B cell (primary cell): ENCODE measurements around the gene SPDYC. TPM values are rescaled to one million over a fixed set of nuclear protein-coding genes. Genes with fewer than 3 reads are reported as not detected.

Source experiments
- ATAC-seq: fragments of 200-7000 bp; cut with Tn5 transposase; one replicate; pipeline ENCODE4 v1.10.0; 2021; ENCODE audit warnings: low read depth, mild to moderate bottlenecking, moderate number of reproducible peaks, moderate library complexity
- CTCF ChIA-PET: fragments of 350-600 bp; sonication (Branson Sonifier 250); formaldehyde crosslinking; loops from one replicate; lab custom pipeline; 2021; ENCODE audit warnings: antibody characterized with exemption, inconsistent platforms; lab: Charles Lee
- POLR2A ChIA-PET: fragments of 350-600 bp; sonication (Branson Sonifier 250); formaldehyde crosslinking; loops from one replicate; lab custom pipeline; 2021; ENCODE audit warnings: antibody characterized with exemption; lab: Charles Lee
- DNase-seq: peaks from one replicate; pipeline ENCODE4 v3.0.0; 2013
- H2AFZ ChIP-seq: 2 replicates; pipeline ENCODE4 v1.6.1; 2012; ENCODE audit warnings: mild to moderate bottlenecking, low read depth, low read length; ENCODE audit not compliant: insufficient read depth, poor library complexity, severe bottlenecking
- H3K27ac ChIP-seq, 2 donors: 1 replicate in 1 of 2; 2 replicates in 1 of 2; pipeline ENCODE4 v1.5.1; 2012 to 2013; ENCODE audit warnings: low read length in 2 of 2, mild to moderate bottlenecking in 2 of 2, moderate library complexity in 1 of 2
- H3K27me3 ChIP-seq, 4 experiments: fragments of 200-600 bp in 1 of 4; sonication (generic) in 1 of 4; replicated peaks in 1 of 4; 1 replicate in 2 of 4; 2 replicates in 2 of 4; pipeline versions ENCODE4 v1.6.1 to v1.7.0; 2013 to 2016; ENCODE audit warnings: low read length in 3 of 4, mild to moderate bottlenecking in 2 of 4, mixed read lengths in 1 of 4, moderate library complexity in 1 of 4; ENCODE audit not compliant: insufficient read depth in 4 of 4, control insufficient read depth in 3 of 4; ENCODE audit errors: control extremely low read depth in 1 of 4
- H3K36me3 ChIP-seq, 2 experiments: replicated peaks in 1 of 2; 1 replicate in 1 of 2; 2 replicates in 1 of 2; pipeline versions ENCODE4 v1.6.1 to v1.7.1; 2013; ENCODE audit warnings: low read length in 1 of 2; ENCODE audit not compliant: insufficient read depth in 2 of 2, control insufficient read depth in 1 of 2; ENCODE audit errors: control extremely low read depth in 1 of 2, extremely low read depth in 1 of 2
- H3K4me1 ChIP-seq, 2 donors: fragments of 200-600 bp in 1 of 2; sonication (generic) in 1 of 2; 1 replicate in 1 of 2; 2 replicates in 1 of 2; pipeline versions ENCODE4 v1.5.1 to v1.6.1; 2013 to 2017; ENCODE audit warnings: low read length in 2 of 2; ENCODE audit not compliant: control insufficient read depth in 2 of 2, insufficient read depth in 2 of 2
- H3K4me2 ChIP-seq: replicated peaks from 2 replicates; pipeline ENCODE3; 2012; ENCODE audit warnings: mild to moderate bottlenecking, low read depth, low read length; ENCODE audit not compliant: poor library complexity, severe bottlenecking
- H3K4me3 ChIP-seq, 5 experiments: fragments of 200-600 bp in 1 of 5; sonication (generic) in 1 of 5; 1 replicate in 3 of 5; 2 replicates in 2 of 5; pipeline versions ENCODE4 v1.5.1 to v1.7.0; 2011 to 2016; ENCODE audit warnings: low read length in 4 of 5, mild to moderate bottlenecking in 4 of 5, low read depth in 2 of 5, control low read depth in 1 of 5, moderate library complexity in 1 of 5; ENCODE audit not compliant: insufficient read depth in 1 of 5; ENCODE audit errors: control extremely low read depth in 1 of 5, extremely low read depth in 1 of 5
- H3K79me2 ChIP-seq: fragments of 200-600 bp; sonication (generic); one replicate; pipeline ENCODE4 v1.6.0; 2016; ENCODE audit warnings: low read length; ENCODE audit not compliant: control insufficient read depth, insufficient read depth
- H3K9ac ChIP-seq: fragments of 200-600 bp; sonication (generic); 2 replicates; pipeline ENCODE4 v1.6.1; 2017; ENCODE audit warnings: mild to moderate bottlenecking, low read length, moderate library complexity
- H3K9me3 ChIP-seq, 3 donors: one replicate each; pipeline versions ENCODE4 v1.6.1 to v1.7.1; 2013; ENCODE audit warnings: low read length in 2 of 3; ENCODE audit not compliant: control insufficient read depth in 2 of 3, insufficient read depth in 1 of 3; ENCODE audit errors: control extremely low read depth in 1 of 3
- H4K20me1 ChIP-seq: 2 replicates; pipeline ENCODE4 v1.6.0; 2012; ENCODE audit warnings: mild to moderate bottlenecking, low read length; ENCODE audit not compliant: insufficient read depth, control insufficient read depth, poor library complexity, severe bottlenecking
- H3K27ac Mint-ChIP-seq: one replicate; pipeline ENCODE4 v1.8.0; 2021; ENCODE audit warnings: mixed read lengths
- H3K27me3 Mint-ChIP-seq: one replicate; pipeline ENCODE4 v1.8.0; 2021; ENCODE audit warnings: mixed read lengths
- H3K4me1 Mint-ChIP-seq: one replicate; pipeline ENCODE4 v1.8.0; 2021; ENCODE audit warnings: mixed read lengths
- H3K4me3 Mint-ChIP-seq: one replicate; pipeline ENCODE4 v1.8.0; 2021; ENCODE audit warnings: mixed read lengths
- H3K9me3 Mint-ChIP-seq: one replicate; pipeline ENCODE4 v1.8.0; 2022; ENCODE audit warnings: mixed read lengths; ENCODE audit not compliant: insufficient read depth
- EZH2 ChIP-seq: IDR thresholded peaks from 2 replicates; pipeline ENCODE4 v1.6.1; 2012; ENCODE audit warnings: borderline replicate concordance, low read depth, mild to moderate bottlenecking, moderate library complexity, low read length; ENCODE audit not compliant: insufficient read depth, poor library complexity, severe bottlenecking
- WGBS: methylation state at CpG from one replicate; pipeline ENCODE4 v1.1.5; 2013; ENCODE audit warnings: missing lambda C conversion rate; ENCODE audit not compliant: insufficient coverage; 5-methylcytosine and 5-hydroxymethylcytosine counted together
- intact Hi-C: fragments of 100-400 bp; cut with micrococcal nuclease; formaldehyde crosslinking; loops from one replicate; pipeline ENCODE4 v1.10.0; 2022
- polyA plus RNA-seq: library from polyadenylated mRNA; depleted of rRNA; stranded (reverse); fragments of >200 nt; gene quantifications from 2 replicates; pipeline ENCODE4 v1.2.3, GENCODE V29; 2012
- total RNA-seq, 2 donors: library from RNA; stranded (reverse); fragments of 120-200 nt in 1 of 2; gene quantifications; 1 replicate in 1 of 2; 2 replicates in 1 of 2; pipeline versions ENCODE4 v1.2.3 to v1.2.4, GENCODE V29; 2013 to 2022
- TF ChIP-seq, protein P1 (sequence below): fragments of 200-600 bp; IDR thresholded peaks from one replicate; pipeline ENCODE4 v1.8.0; 2022; ENCODE audit warnings: antibody characterized with exemption, mild to moderate bottlenecking

SPDYC gene
- total and polyA plus RNA-seq, 2 donors (not counting 1 experiment from before 2014, with no cell fraction given), result not detected

DNA sequence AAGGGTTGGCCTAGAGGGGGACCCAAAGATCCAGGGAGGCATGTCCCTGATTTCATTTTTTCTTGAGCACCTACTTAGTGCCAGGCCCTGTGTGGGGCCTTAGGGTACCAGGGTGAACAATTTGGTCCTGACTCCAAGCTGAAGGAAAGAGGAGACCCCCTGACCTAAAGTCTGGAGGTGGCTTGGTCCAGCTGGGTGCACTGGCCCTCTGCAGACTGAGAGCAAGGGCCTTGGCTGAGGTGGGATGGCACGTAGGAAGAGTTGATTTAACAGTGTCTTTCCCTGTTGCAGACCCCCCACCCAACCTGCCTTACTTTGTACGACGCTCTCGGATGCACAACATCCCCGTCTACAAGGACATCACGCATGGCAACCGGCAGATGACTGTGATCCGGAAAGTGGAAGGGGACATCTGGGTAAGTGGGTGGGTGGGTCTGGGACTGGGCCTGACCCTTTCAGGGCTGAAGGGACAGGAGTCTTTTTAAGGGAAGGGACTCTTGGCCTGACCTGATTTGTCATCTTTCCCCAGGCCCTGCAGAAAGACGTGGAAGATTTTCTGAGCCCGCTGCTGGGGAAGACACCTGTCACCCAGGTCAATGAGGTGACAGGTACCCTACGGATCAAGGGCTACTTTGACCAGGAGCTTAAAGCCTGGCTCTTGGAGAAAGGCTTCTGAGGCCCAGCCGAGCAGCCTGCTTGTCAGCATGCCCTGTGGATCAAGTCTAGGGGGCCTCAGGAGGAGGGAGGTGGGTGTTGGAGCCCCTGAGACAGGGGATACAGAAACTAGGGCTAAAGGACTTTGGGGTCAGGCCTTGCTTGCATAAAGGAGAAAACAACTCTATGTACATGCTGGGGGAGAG, 44.6 kb upstream of the SPDYC start:
- Histone ChIP-seq H2AFZ (no peak overlapping the region), H3K79me2 (peaks cover 79% of the 10 kb centered on the region), H3K9ac (no peak overlapping the region), H3K4me2 (no peak overlapping the region), H3K4me1 (peaks cover 31 to 50% of the 10 kb centered on the region in 2 donors), H3K27ac (no peak overlapping the region), H3K9me3 (no peaks in the 10 kb centered on the region), H4K20me1 (peaks cover 57% of the 10 kb centered on the region), H3K36me3 (peaks cover 2 to 73% of the 10 kb centered on the region in 2 experiments), H3K27me3 (no peaks in the 10 kb centered on the region), H3K4me3 (no peak overlapping the region)
- Mint-ChIP-seq H3K27ac (peak overlapping the region; percentile 50), H3K27me3 (no peaks in the 10 kb centered on the region), H3K4me3 (no peak overlapping the region), H3K9me3 (no peaks in the 10 kb centered on the region), H3K4me1 (peaks cover 43% of the 10 kb centered on the region)
- POLR2A ChIA-PET, result no interaction called here
- no peak for ATAC-seq
- DNase-seq, result no peak
- CTCF ChIA-PET, result interaction anchor here (4.4 kb wide), 1 partner anchor 13 kb away, joined by 20 read pairs; the partner anchor contains the start of gene TM7SF2
- TF ChIP-seq, protein P1, sequence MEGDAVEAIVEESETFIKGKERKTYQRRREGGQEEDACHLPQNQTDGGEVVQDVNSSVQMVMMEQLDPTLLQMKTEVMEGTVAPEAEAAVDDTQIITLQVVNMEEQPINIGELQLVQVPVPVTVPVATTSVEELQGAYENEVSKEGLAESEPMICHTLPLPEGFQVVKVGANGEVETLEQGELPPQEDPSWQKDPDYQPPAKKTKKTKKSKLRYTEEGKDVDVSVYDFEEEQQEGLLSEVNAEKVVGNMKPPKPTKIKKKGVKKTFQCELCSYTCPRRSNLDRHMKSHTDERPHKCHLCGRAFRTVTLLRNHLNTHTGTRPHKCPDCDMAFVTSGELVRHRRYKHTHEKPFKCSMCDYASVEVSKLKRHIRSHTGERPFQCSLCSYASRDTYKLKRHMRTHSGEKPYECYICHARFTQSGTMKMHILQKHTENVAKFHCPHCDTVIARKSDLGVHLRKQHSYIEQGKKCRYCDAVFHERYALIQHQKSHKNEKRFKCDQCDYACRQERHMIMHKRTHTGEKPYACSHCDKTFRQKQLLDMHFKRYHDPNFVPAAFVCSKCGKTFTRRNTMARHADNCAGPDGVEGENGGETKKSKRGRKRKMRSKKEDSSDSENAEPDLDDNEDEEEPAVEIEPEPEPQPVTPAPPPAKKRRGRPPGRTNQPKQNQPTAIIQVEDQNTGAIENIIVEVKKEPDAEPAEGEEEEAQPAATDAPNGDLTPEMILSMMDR, result no peak
- no peak for TF ChIP-seq EZH2
- intact Hi-C loops, result no loop called here
- 93% methylated on average over 6 of the region's 12 CpGs for WGBS
